Tibial nerve (tissue), 4 donors: ENCODE data around the gene PIGN.

Source experiments
- EP300 ChIP-seq, 2 donors: sonication (generic); formaldehyde crosslinking; IDR thresholded peaks; one replicate each; pipeline ENCODE4 v1.6.1; 2017; ENCODE audit warnings: antibody characterized with exemption in 2 of 2, mild to moderate bottlenecking in 1 of 2
- TF ChIP-seq, protein P1 (sequence below), 5 experiments: fragments of 200-600 bp in 3 of 5; fragments of 450-650 bp in 2 of 5; sonication (generic) in 3 of 5; IDR thresholded peaks; one replicate each; pipeline ENCODE4 v1.5.1; 2016 to 2019; ENCODE audit warnings: antibody characterized with exemption in 5 of 5, mild to moderate bottlenecking in 3 of 5, moderate library complexity in 2 of 5

DNA sequence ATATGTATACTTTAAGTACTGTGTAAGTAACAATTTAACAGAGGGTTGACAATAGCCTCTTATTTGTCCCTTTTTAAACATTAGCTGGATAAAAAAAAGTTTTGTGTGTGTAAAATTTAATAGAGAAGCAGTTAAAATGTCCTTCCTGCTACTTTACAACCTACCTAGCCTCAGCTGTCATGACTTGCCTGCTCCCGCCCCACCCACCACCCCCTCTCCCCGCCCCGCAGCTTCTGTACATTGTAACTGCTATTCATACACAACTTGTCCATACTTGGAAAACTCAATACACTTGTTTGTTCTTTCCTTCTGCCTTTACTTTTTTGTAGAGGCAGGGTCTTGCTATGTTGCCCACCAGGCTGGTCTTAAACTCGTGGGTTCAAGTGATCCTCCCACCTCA, 19.7 kb upstream of the PIGN start:
- TF ChIP-seq, protein P1, sequence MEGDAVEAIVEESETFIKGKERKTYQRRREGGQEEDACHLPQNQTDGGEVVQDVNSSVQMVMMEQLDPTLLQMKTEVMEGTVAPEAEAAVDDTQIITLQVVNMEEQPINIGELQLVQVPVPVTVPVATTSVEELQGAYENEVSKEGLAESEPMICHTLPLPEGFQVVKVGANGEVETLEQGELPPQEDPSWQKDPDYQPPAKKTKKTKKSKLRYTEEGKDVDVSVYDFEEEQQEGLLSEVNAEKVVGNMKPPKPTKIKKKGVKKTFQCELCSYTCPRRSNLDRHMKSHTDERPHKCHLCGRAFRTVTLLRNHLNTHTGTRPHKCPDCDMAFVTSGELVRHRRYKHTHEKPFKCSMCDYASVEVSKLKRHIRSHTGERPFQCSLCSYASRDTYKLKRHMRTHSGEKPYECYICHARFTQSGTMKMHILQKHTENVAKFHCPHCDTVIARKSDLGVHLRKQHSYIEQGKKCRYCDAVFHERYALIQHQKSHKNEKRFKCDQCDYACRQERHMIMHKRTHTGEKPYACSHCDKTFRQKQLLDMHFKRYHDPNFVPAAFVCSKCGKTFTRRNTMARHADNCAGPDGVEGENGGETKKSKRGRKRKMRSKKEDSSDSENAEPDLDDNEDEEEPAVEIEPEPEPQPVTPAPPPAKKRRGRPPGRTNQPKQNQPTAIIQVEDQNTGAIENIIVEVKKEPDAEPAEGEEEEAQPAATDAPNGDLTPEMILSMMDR (IDR thresholded peaks at IDR 0.05), result no peak
- TF ChIP-seq EP300 (IDR thresholded peaks at IDR 0.05), result no peak
